Activated T-cell treated with anti-CD3 and anti-CD28 coated beads for 1 hour (primary cell): Measurements from ENCODE around the gene PLIN4.
A peak's percentile ranks its signal among the peaks of the same experiment; 100 is the strongest.

Source experiments
- DNase-seq: peaks from one replicate; pipeline ENCODE4 v3.0.0-alpha.2; 2020; ENCODE audit warnings: low read depth

Gene PLIN4

GRCh38 chr19:4525563-4526002, 7.3 kb upstream of the PLIN4 start:
- DNase-seq = no peak

- DNase-seq = peak; percentile 64
These were observed 6.7 kb upstream of the PLIN4 start for GRCh38 chr19:4524808-4525562.

GRCh38 chr19:4523306-4524110, 5.2 kb upstream of the PLIN4 start:
- DNase-seq = peak; percentile 10

GRCh38 chr19:4522291-4523002, 4.2 kb upstream of the PLIN4 start:
- DNase-seq = no peak

- no peak for DNase-seq
These were observed 3.6 kb upstream of the PLIN4 start for GRCh38 chr19:4521888-4522242.

GRCh38 chr19:4521170-4521887, 3.0 kb upstream of the PLIN4 start:
- no peak for DNase-seq

- DNase-seq = no peak
These were observed 1.4 kb upstream of the PLIN4 start for GRCh38 chr19:4519521-4520277.

- no peak for DNase-seq
These were observed 848 bp upstream of the PLIN4 start for GRCh38 chr19:4519172-4519496.

- DNase-seq = no peak
These were observed 732 bp downstream of the PLIN4 start for GRCh38 chr19:4517451-4518057.

- DNase-seq = no peak
These were observed 1.4 kb downstream of the PLIN4 start for GRCh38 chr19:4516939-4517300.

GRCh38 chr19:4516199-4516938, 1.9 kb downstream of the PLIN4 start:
- DNase-seq = no peak

GRCh38 chr19:4515732-4516131, 2.6 kb downstream of the PLIN4 start:
- no peak for DNase-seq

- no peak for DNase-seq
These were observed 5.0 kb downstream of the PLIN4 start for GRCh38 chr19:4513248-4513647.

GRCh38 chr19:4512070-4512469, 6.2 kb downstream of the PLIN4 start:
- DNase-seq = no peak

GRCh38 chr19:4511300-4512054, 6.8 kb downstream of the PLIN4 start:
- DNase-seq = no peak

GRCh38 chr19:4510435-4511255, 7.6 kb downstream of the PLIN4 start:
- DNase-seq = no peak

GRCh38 chr19:4508698-4509097, 9.6 kb downstream of the PLIN4 start:
- DNase-seq = no peak

- DNase-seq = no peak
These were observed 10.5 kb downstream of the PLIN4 start for GRCh38 chr19:4507804-4508203.

GRCh38 chr19:4507150-4507452, 11.2 kb downstream of the PLIN4 start:
- DNase-seq = no peak
